Left forelimb (tissue), 1 donor: ENCODE measurements around the gene CD276.
A peak's percentile ranks its signal among the peaks of the same experiment; 100 is the strongest.

Experiments
- DNase-seq: peaks from one replicate; pipeline ENCODE4 v3.0.0-alpha.2; 2018; ENCODE audit warnings: low spot score

CD276 gene

GRCh38 chr15:73747847-73748590, 63.8 kb downstream of the CD276 start:
- no peak for DNase-seq

- DNase-seq = no peak
These were observed 64.5 kb downstream of the CD276 start for GRCh38 chr15:73748730-73749129.

- DNase-seq = no peak
These were observed 65.3 kb downstream of the CD276 start for GRCh38 chr15:73749533-73749932.

- DNase-seq = no peak
These were observed 65.8 kb downstream of the CD276 start for GRCh38 chr15:73749971-73750370.

DNA sequence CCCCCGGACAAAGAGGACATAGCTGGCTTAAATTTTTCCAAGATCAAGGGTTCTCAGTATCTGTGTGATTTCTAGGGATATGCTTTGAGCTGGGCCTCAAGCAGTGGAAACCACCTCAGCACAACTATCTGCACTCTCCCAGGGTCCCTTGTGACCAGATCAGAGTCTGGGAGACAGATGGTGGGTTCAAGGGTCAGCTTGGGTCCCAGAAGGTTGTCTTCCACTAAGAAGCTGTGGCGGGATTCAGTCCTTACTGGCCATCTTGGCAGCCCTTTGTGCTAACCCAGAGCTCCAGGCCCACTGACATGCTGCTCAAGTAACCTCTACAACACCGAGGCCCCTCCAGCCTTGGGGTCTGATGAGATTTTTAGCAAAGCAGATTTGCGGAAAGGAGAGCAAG, 66.3 kb downstream of the CD276 start:
- no peak for DNase-seq

DNA sequence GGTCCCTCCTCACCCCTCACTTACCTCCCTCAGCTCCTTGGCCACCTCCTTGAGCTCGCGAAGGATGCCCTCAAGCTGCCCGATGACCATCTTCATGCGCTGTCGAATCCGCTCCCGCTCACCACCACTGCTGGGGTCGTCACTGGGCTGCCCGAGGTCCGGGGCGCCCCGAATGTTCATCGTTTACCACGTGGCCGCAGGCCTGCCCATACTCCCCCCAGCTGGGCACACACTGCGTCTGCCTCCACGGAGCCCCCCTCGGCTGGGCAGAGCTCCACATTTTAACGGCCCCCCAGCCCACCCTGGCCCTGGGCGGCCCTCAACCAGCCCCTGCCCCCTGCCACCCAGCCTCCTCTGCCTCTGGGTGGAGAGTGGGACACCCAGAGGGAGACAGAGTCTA, 66.8 kb downstream of the CD276 start:
- DNase-seq = no peak

DNA sequence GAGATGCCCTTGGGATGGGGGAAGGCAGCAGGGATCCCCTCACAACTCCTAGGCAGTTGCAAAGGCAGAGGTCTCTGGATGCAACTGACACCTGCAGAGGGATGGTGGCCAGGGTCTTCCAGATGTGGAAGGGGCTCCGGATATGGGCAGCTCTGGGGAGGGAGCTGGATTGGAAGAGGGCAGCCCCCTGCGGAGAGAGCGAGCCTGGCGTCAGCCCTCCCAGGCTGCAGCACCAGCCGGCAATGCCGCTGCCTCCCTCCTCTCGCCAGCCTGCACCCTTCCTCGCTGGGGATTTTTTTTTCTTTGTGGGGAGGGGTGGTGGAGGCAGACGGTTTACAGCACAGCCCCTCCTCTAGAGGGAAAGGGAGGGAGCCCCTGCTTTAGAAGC, 67.3 kb downstream of the CD276 start:
- no peak for DNase-seq

GRCh38 chr15:73751899-73752805, 68.0 kb downstream of the CD276 start:
- no peak for DNase-seq

DNA sequence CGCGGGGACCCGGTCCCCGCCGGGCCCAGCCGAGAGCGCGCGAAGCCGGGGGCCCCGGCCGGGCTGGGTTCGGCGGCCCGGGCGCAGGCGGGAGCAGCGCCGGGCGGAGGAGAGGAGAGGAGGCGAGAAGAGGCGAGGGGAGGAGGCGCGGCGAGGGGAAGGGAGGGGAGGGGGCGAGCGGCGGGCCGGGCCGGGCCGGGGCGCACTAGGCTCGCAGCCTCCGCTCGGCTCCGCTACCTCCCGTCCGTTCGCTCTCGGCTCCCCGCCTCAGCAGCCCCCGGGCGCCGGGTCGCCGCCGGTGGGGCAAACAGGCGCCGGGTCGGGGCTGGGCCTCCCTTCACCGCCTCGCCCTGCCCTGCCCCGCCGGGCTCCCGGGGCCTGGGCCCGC, 68.6 kb downstream of the CD276 start:
- no peak for DNase-seq

GRCh38 chr15:73753250-73754130, 69.3 kb downstream of the CD276 start, which contains the start of gene INSYN1:
Gene INSYN1 (minus strand): TSS chr15:73753351. CDS start chr15:73751130, 2,221 bp downstream.
- DNase-seq = peak; percentile 72

- DNase-seq = no peak
These were observed 70.3 kb downstream of the CD276 start for GRCh38 chr15:73754461-73754860.

GRCh38 chr15:73755481-73755880, 71.3 kb downstream of the CD276 start:
- DNase-seq = no peak

- DNase-seq = no peak
These were observed 71.8 kb downstream of the CD276 start for GRCh38 chr15:73755946-73756345.

GRCh38 chr15:73756390-73756789, 72.2 kb downstream of the CD276 start:
- no peak for DNase-seq

- DNase-seq = no peak
These were observed 72.8 kb downstream of the CD276 start for GRCh38 chr15:73756947-73757513.

- DNase-seq = no peak
These were observed 73.4 kb downstream of the CD276 start for GRCh38 chr15:73757571-73757970.

GRCh38 chr15:73758461-73758860, 74.3 kb downstream of the CD276 start:
- no peak for DNase-seq

DNA sequence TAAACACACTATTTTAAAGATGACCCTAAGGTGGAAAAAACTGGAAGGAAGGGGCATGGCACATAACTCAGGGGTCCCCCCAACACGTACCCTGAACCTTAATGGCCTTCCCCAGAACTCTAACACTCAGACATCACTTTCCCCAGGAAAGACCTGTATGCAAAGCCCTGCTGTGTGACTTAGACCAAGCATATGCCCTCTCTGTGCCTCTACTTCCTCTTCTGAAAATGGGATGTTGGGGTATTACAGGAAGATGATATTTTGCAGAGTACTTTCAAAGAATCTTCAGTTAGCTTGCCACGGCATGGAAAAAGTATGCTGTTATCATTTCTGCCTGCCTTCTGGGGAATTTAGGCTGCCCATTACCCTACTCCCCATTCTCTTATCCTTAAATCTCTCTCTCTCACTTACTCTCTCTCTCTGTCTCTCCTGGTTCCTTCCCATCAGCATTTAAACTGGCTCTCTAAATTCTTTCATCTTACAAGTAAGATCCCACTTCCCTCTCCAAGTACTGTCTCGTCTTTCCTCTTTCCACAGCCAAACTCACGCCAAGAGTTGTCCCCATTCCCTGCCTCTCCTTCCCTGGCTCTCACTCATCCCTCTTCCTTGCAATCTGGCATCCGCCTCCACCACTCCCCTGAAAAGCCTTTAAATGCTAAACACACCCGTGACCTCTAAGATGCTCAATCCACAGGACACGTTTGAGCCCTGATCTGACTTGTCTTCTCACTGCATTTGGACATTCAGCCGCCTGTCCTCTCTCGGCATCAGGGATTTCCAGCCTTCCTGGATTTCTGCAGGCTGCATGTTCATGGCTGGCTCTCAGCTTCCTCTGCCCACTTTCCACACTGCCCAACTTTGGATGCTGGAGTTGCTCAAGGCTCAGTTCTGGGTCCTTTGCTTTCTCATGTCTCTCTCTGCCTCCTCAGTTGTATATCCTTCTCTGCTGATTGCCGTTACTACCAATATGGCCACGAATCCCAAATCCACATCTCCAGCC, 76.4 kb downstream of the CD276 start:
- no peak for DNase-seq

DNA sequence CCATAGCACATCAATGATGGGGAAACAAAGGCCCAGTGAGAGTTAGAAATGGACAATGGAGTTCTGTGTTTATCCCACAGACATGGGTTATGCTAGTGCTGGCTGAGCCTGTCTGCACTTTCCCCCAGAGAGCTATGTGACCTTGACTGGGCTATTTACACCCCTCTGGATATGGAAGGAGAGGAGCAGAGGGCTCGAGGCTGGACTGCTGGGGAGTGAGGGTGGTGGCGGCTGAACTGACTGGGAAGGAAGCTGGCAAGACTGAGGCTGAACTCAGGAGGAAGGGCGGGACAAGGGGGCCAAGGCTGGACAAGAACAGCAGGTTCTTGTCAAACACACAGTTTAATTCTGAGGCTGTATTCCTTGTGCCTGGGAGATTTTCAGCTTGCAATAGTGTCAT, 79.7 kb downstream of the CD276 start:
- DNase-seq = no peak
